Panc1 (cell line): ENCODE data around the gene SIRT6.

Experiments
- CTCF ChIP-seq: fragments of 450-650 bp; IDR thresholded peaks from 2 replicates; pipeline ENCODE4 v1.5.1; 2017; ENCODE audit warnings: mild to moderate bottlenecking
- POLR2AphosphoS5 ChIP-seq: IDR thresholded peaks from 2 replicates; pipeline ENCODE4 v1.6.1; 2012; ENCODE audit warnings: mild to moderate bottlenecking, low read depth, low read length, moderate library complexity
- REST ChIP-seq, 2 experiments: IDR thresholded peaks; 2 replicates each; pipeline ENCODE4 v1.6.1; 2011 to 2012; ENCODE audit warnings: low read depth in 2 of 2, control low read depth in 1 of 2, low read length in 1 of 2, mild to moderate bottlenecking in 1 of 2, moderate library complexity in 1 of 2; ENCODE audit not compliant: insufficient read depth in 1 of 2
- SIN3A ChIP-seq: IDR thresholded peaks from 2 replicates; pipeline ENCODE4 v1.6.1; 2012; ENCODE audit warnings: low read depth, mild to moderate bottlenecking, low read length, moderate library complexity, borderline replicate concordance; ENCODE audit not compliant: insufficient read depth

GRCh38 chr19:4224470-4224869 lies 42.1 kb upstream of the SIRT6 start:
- no peak for TF ChIP-seq CTCF
- TF ChIP-seq SIN3A: no peak
- TF ChIP-seq POLR2AphosphoS5: no peak
- no peak for TF ChIP-seq REST (IDR thresholded peaks at IDR 0.05; ENCODE audit: insufficient read depth in 1 of 2, low read depth in 2 of 2, low read length in 1 of 2)
